ENCODE results near the gene PLAAT2. TPM values are rescaled to one million over a fixed set of nuclear protein-coding genes. Genes with fewer than 3 reads are reported as not detected.
"Not testable (repeated sequence)": the region's sequence is repeated elsewhere in the genome, so short reads cannot be mapped to it uniquely, and the experiment has no call there.

The PLAAT2 gene
- total RNA-seq, 6 donors from 2014 or later, result 1.9 to 10.5 (median 5.5) TPM

DNA sequence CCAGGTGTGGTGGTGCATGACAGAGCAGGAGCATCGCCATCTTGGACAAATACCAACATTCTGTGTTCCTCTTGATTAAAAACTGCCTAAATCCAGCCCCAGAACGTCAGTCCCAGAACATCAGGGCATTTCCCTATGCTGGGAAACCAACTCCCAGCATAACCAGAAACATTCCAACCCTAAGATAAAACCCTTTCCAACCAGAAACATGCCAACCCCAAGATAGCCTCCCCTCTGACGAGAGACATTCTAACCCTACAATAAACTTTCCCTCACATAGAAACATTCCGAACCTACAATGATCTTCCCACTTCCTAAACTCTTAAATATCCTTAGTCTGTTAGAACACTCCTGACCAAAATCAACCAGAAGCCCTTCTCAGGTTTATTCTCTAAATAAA lies 15.0 kb downstream of the PLAAT2 start:
- TF ChIP-seq POLR2AphosphoS5 (IDR thresholded peaks at IDR 0.05) (no peak), POLR2A (IDR thresholded peaks at IDR 0.05) (no peak), EP300 (IDR thresholded peaks at IDR 0.05) (no peak)
- TF ChIP-seq, protein P1, sequence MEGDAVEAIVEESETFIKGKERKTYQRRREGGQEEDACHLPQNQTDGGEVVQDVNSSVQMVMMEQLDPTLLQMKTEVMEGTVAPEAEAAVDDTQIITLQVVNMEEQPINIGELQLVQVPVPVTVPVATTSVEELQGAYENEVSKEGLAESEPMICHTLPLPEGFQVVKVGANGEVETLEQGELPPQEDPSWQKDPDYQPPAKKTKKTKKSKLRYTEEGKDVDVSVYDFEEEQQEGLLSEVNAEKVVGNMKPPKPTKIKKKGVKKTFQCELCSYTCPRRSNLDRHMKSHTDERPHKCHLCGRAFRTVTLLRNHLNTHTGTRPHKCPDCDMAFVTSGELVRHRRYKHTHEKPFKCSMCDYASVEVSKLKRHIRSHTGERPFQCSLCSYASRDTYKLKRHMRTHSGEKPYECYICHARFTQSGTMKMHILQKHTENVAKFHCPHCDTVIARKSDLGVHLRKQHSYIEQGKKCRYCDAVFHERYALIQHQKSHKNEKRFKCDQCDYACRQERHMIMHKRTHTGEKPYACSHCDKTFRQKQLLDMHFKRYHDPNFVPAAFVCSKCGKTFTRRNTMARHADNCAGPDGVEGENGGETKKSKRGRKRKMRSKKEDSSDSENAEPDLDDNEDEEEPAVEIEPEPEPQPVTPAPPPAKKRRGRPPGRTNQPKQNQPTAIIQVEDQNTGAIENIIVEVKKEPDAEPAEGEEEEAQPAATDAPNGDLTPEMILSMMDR (IDR thresholded peaks at IDR 0.05), result no peak
- Histone ChIP-seq H3K4me3 (no peak overlapping the region), H3K27me3 (no peaks in the 10 kb centered on the region), H3K4me1 (peaks cover 0 to 2% (median under 1%) of the 10 kb centered on the region in 4 donors), H3K9me3 (no peaks in the 10 kb centered on the region), H3K27ac (no peak overlapping the region), H3K36me3 (peaks cover 0 to 46% (median 13%) of the 10 kb centered on the region in 4 donors)
- DNase-seq, result no peak
- ATAC-seq (ENCODE audit: low FRiP score in 2 of 2), result no peak
- 84 to 88% methylated on average over 4 of the region's 4 CpGs for WGBS, 2 donors

GRCh38 chr11:63547061-63547460 lies 16.1 kb downstream of the PLAAT2 start:
- Histone ChIP-seq H3K4me1 (peaks cover 0 to 10% (median 2%) of the 10 kb centered on the region in 4 donors), H3K36me3 (peaks cover 0 to 46% (median 13%) of the 10 kb centered on the region in 4 donors), H3K9me3 (no peaks in the 10 kb centered on the region), H3K27ac (peak overlapping the region in 1 of 4 donors; percentile 27), H3K4me3 (no peak overlapping the region), H3K27me3 (no peaks in the 10 kb centered on the region)
- 60 to 94% methylated on average over 1 of the region's 1 CpG for whole genome bisulfite sequencing, 2 donors
- ATAC-seq (ENCODE audit: low FRiP score in 2 of 2) (no peak), DNase-seq (no peak)
- TF ChIP-seq EP300 (IDR thresholded peaks at IDR 0.05), result no peak
- TF ChIP-seq POLR2A (IDR thresholded peaks at IDR 0.05), result no peak
- TF ChIP-seq, protein P1 (IDR thresholded peaks at IDR 0.05), result no peak
- no peak for TF ChIP-seq POLR2AphosphoS5 (IDR thresholded peaks at IDR 0.05)

DNA sequence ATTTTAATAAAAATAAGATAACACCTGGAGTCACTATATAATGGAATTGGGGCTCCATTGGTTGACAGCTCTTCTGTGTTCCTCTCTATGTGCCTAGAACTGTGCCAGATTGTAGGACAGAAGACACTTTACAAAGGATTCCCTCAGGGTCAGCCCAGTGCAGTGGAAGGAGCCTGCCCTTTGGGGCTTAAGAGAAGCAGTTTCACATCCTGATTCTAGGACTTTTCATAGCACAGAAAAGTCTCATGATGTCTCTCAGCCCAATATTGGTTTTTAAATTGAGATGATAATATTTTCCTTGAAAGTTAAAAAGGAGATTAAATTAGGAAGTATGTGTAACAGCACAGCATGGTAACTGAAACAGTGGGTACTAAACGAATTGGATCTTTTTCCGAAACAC lies 19.5 kb downstream of the PLAAT2 start:
- no peaks in the 10 kb centered on the region for H3K9me3 ChIP-seq
- 85 to 88% methylated on average over 2 of the region's 2 CpGs for WGBS, 2 donors
- no peak for ATAC-seq (ENCODE audit: low FRiP score in 2 of 2)

DNA sequence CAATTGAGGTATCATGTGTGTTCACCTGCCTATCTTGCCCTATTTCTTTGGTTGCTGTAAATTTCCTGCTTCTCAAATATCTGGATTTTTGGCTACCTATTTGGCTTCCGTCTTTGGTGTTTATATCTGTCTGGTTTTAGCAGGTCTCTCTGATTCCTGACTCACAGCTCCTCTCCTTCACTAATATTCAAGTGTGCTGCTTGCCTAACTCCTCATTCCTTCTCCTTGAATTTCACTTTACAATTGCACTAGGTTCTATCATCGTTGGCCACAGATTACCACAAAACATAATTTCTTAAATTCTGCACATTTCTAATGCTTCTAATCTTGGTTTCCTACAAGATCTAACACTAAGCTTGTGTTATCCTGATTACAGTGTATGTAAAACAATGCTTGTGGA lies 20.7 kb downstream of the PLAAT2 start:
- peaks cover 15 to 28% (median 16%) of the 10 kb centered on the region in 4 donors for H3K4me1 ChIP-seq
- H3K4me3 ChIP-seq; DNase-seq; H3K9me3 ChIP-seq; ATAC-seq (ENCODE audit: low FRiP score in 2 of 2); H3K27me3 ChIP-seq: not testable (repeated sequence)
- H3K27ac ChIP-seq, result peak overlapping the region in 1 of 4 donors; percentile 11
- WGBS, 2 donors, result 49 to 72% methylated on average over 2 of the region's 2 CpGs
- peaks cover 0 to 42% (median 13%) of the 10 kb centered on the region in 4 donors for H3K36me3 ChIP-seq

More for the DNA sequence above, 19.5 kb downstream of the PLAAT2 start:
- TF ChIP-seq EP300 (IDR thresholded peaks at IDR 0.05), result no peak
- TF ChIP-seq, protein P1 (IDR thresholded peaks at IDR 0.05), result no peak
- no peak for TF ChIP-seq POLR2AphosphoS5 (IDR thresholded peaks at IDR 0.05)
- H3K4me3 ChIP-seq, result no peak overlapping the region
- no peaks in the 10 kb centered on the region for H3K27me3 ChIP-seq
- H3K36me3 ChIP-seq, result peaks cover 0 to 46% (median 13%) of the 10 kb centered on the region in 4 donors
- H3K27ac ChIP-seq, result peak overlapping the region in 2 of 4 donors; percentile 11 to 25
- DNase-seq, result no peak
- peaks cover 3 to 16% (median 4%) of the 10 kb centered on the region in 4 donors for H3K4me1 ChIP-seq

GRCh38 chr11:63537293-63538101 lies 25.7 kb downstream of the PLAAT2 start:
- WGBS, 2 donors, result 23 to 31% methylated on average over 6 to 8 of the region's 8 CpGs
- ATAC-seq (ENCODE audit: low FRiP score in 2 of 2) (peak; percentile 73 to 82), DNase-seq (peak; percentile 49 to 72)
- Histone ChIP-seq H3K9me3 (no peaks in the 10 kb centered on the region), H3K4me1 (peaks cover 23 to 47% (median 32%) of the 10 kb centered on the region in 4 donors), H3K27ac (peak overlapping the region; percentile 84 to 96 (median 92)), H3K36me3 (no peaks in the 10 kb centered on the region), H3K27me3 (no peaks in the 10 kb centered on the region), H3K4me3 (peak overlapping the region; percentile 26 to 55 (median 45))
- TF ChIP-seq POLR2AphosphoS5 (IDR thresholded peaks at IDR 0.05) (peak; percentile 56 to 60), EP300 (IDR thresholded peaks at IDR 0.05) (peak in 2 of 4 donors; percentile 27 to 38), POLR2A (IDR thresholded peaks at IDR 0.05) (peak in 2 of 4 donors; percentile 43 to 65)
- TF ChIP-seq, protein P1 (IDR thresholded peaks at IDR 0.05), result no peak

Data from upper lobe of left lung (tissue), 6 donors.